Endodermal cell (in vitro differentiated cells): Measurements from ENCODE around the gene MYO15B. TPM values are rescaled to one million over a fixed set of nuclear protein-coding genes. Genes with fewer than 3 reads are reported as not detected.
A peak's percentile ranks its signal among the peaks of the same experiment; 100 is the strongest.

Experiments used
- DNase-seq: peaks from one replicate; pipeline ENCODE4 v3.0.0-alpha.2; 2017
- H3K27ac ChIP-seq: 2 replicates; pipeline ENCODE4 v1.5.1; 2013; ENCODE audit warnings: mild to moderate bottlenecking, low read depth, low read length, moderate library complexity
- H3K27me3 ChIP-seq: 2 replicates; pipeline ENCODE4 v1.6.1; 2013; ENCODE audit warnings: mild to moderate bottlenecking, low read length, moderate library complexity; ENCODE audit not compliant: insufficient read depth, control insufficient read depth, poor library complexity, severe bottlenecking
- H3K36me3 ChIP-seq: 2 replicates; pipeline ENCODE4 v1.7.0; 2013; ENCODE audit warnings: mild to moderate bottlenecking, low read length, moderate library complexity; ENCODE audit not compliant: control insufficient read depth, insufficient read depth
- H3K4me1 ChIP-seq: one replicate; pipeline ENCODE4 v1.7.0; 2013; ENCODE audit warnings: low read length; ENCODE audit not compliant: control insufficient read depth, insufficient read depth
- H3K4me3 ChIP-seq: 2 replicates; pipeline ENCODE4 v1.5.1; 2013; ENCODE audit warnings: mild to moderate bottlenecking, low read length, moderate library complexity
- H3K9ac ChIP-seq: 2 replicates; pipeline ENCODE4 v1.6.1; 2013; ENCODE audit warnings: mild to moderate bottlenecking, low read length, moderate library complexity; ENCODE audit not compliant: poor library complexity, severe bottlenecking; ENCODE audit errors: extremely low read depth
- H3K9me3 ChIP-seq: 2 replicates; pipeline ENCODE4 v1.6.1; 2013; ENCODE audit warnings: mild to moderate bottlenecking, low read length, moderate library complexity; ENCODE audit not compliant: control insufficient read depth
- H3K27ac Mint-ChIP-seq: 2 replicates; pipeline ENCODE4 v1.8.0; 2020; ENCODE audit warnings: mixed read lengths
- H3K27me3 Mint-ChIP-seq: 2 replicates; pipeline ENCODE4 v1.8.0; 2021; ENCODE audit warnings: mild to moderate bottlenecking, mixed read lengths; ENCODE audit not compliant: insufficient read depth
- H3K36me3 Mint-ChIP-seq: 2 replicates; pipeline ENCODE4 v1.8.0; 2020; ENCODE audit warnings: low read depth, mixed read lengths
- H3K4me1 Mint-ChIP-seq: 2 replicates; pipeline ENCODE4 v1.8.0; 2020; ENCODE audit warnings: mixed read lengths
- H3K4me3 Mint-ChIP-seq: 2 replicates; pipeline ENCODE4 v1.8.0; 2020; ENCODE audit warnings: mild to moderate bottlenecking, moderate library complexity, mixed read lengths
- H3K9me3 Mint-ChIP-seq: 2 replicates; pipeline ENCODE4 v1.8.0; 2020; ENCODE audit warnings: mild to moderate bottlenecking, mixed read lengths
- WGBS, 2 experiments: methylation state at CpG; one replicate each; pipeline versions ENCODE4 v1.1.5 to v1.1.7; 2013; ENCODE audit warnings: missing lambda C conversion rate in 2 of 2, mixed read lengths in 1 of 2; ENCODE audit not compliant: insufficient coverage in 1 of 2, insufficient read length in 1 of 2; 5-methylcytosine and 5-hydroxymethylcytosine counted together
- total RNA-seq, 2 donors: library from RNA; stranded (reverse); fragmentation: NEBNext Ultra II Directional in 1 of 2; extraction: Animal tissue kit (Norgen Biotek cat#: 25700) in 1 of 2; gene quantifications; 2 replicates in 1 of 2; 3 replicates in 1 of 2; pipeline ENCODE4 v1.2.1, GENCODE V29; 2021
- TF ChIP-seq, protein P1 (sequence below): fragments of 200-600 bp; sonication (generic); conservative IDR thresholded peaks from 2 replicates; pipeline ENCODE4 v1.5.0; 2021; ENCODE audit warnings: antibody characterized with exemption, mild to moderate bottlenecking

The MYO15B gene
- total RNA-seq, 2 donors from 2014 or later: 89.0 to 123 TPM

DNA sequence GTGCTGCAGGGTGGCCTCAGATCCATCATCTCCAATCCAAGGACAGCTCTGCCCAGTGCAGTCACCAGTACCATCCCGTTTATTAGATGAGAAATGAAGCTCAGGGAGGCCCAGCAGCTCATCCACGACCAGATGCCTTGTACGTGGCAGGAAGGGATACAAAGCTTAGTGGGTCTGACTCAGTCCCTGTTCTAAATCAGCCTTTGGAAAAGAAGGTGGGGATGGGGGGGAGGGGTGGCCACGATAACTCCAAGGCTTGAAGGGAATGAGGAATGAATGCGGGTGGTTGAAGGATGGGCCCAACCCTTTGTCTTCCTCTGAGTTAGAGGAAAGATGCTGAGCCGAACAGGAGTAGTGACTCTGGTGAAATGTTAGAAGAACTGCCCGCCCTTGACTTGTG is 36.3 kb upstream of the MYO15B start:
- Histone ChIP-seq H3K27me3 (no peaks in the 10 kb centered on the region), H3K9ac (no peak overlapping the region), H3K36me3 (peaks cover 3% of the 10 kb centered on the region), H3K4me1 (peaks cover 12% of the 10 kb centered on the region), H3K9me3 (no peaks in the 10 kb centered on the region), H3K27ac (no peak overlapping the region), H3K4me3 (no peak overlapping the region)
- H3K4me1 Mint-ChIP-seq: peaks cover 31% of the 10 kb centered on the region
- 75 to 81% methylated on average over 4 to 7 of the region's 7 CpGs for WGBS, 2 experiments
- H3K9me3 Mint-ChIP-seq: no peaks in the 10 kb centered on the region
- H3K36me3 Mint-ChIP-seq: peaks cover 21% of the 10 kb centered on the region
- H3K27ac Mint-ChIP-seq: peak overlapping the region; percentile 90
- H3K4me3 Mint-ChIP-seq: no peak overlapping the region
- no peak for DNase-seq
- TF ChIP-seq, protein P1, sequence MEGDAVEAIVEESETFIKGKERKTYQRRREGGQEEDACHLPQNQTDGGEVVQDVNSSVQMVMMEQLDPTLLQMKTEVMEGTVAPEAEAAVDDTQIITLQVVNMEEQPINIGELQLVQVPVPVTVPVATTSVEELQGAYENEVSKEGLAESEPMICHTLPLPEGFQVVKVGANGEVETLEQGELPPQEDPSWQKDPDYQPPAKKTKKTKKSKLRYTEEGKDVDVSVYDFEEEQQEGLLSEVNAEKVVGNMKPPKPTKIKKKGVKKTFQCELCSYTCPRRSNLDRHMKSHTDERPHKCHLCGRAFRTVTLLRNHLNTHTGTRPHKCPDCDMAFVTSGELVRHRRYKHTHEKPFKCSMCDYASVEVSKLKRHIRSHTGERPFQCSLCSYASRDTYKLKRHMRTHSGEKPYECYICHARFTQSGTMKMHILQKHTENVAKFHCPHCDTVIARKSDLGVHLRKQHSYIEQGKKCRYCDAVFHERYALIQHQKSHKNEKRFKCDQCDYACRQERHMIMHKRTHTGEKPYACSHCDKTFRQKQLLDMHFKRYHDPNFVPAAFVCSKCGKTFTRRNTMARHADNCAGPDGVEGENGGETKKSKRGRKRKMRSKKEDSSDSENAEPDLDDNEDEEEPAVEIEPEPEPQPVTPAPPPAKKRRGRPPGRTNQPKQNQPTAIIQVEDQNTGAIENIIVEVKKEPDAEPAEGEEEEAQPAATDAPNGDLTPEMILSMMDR: no peak
- H3K27me3 Mint-ChIP-seq: no peaks in the 10 kb centered on the region

DNA sequence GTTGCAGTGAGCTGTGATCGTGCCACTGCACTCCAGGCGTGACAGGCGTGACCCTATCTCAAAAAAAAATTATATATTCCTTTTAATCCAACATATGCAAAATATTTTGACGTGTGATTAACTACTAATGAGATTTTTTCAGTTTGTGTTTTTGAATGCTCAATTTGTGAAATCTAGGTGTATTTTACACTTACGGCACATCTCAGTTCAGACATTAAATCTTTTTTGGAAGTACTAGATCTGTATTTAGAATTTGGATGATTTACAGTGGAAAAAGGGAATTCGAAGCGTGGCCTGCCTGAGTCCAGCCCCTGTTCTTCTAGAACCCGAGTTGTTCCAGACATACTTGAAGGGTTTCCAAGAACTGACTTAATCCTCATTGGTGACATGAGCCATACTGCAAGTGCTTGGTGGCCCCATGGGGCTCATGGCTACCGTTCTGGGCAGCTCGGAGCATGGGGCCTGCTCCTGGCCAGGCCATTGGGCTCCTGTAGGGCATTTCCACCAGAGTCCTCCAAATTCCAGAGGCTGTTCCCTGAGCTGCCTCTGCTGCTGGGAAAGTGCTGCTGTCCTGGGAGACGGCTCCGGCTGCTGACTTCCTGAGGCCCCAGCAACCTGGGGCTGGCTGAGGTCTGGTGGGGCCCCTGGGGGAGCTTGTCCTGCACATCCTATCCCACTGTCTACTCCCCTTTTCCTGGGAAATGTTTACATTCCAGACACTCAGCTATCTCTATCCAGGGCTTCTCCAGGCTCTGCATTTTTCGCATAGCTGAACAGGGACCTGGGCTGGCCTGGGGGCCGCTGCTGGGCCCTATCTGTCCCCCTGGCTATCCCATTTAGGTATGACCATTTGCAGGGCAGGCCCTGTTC is 34.9 kb upstream of the MYO15B start:
- no peaks in the 10 kb centered on the region for H3K27me3 Mint-ChIP-seq
- H3K4me1 Mint-ChIP-seq: peaks cover 34% of the 10 kb centered on the region
- H3K27ac ChIP-seq: peak overlapping the region; percentile 88
- H3K4me1 ChIP-seq: peaks cover 18% of the 10 kb centered on the region
- H3K4me3 Mint-ChIP-seq: peak overlapping the region; percentile 22
- peak overlapping the region; percentile 53 for H3K4me3 ChIP-seq
- peaks cover 14% of the 10 kb centered on the region for H3K36me3 Mint-ChIP-seq
- TF ChIP-seq, protein P1: peak; percentile 25
- DNase-seq: peak; percentile 76
- H3K9me3 Mint-ChIP-seq: no peaks in the 10 kb centered on the region
- H3K27me3 ChIP-seq: no peaks in the 10 kb centered on the region
- H3K27ac Mint-ChIP-seq: peak overlapping the region; percentile 95
- no peaks in the 10 kb centered on the region for H3K36me3 ChIP-seq
- peak overlapping the region; percentile 80 for H3K9ac ChIP-seq
- WGBS, 2 experiments: 86 to 90% methylated on average over 9 to 14 of the region's 14 CpGs
- H3K9me3 ChIP-seq: no peaks in the 10 kb centered on the region

DNA sequence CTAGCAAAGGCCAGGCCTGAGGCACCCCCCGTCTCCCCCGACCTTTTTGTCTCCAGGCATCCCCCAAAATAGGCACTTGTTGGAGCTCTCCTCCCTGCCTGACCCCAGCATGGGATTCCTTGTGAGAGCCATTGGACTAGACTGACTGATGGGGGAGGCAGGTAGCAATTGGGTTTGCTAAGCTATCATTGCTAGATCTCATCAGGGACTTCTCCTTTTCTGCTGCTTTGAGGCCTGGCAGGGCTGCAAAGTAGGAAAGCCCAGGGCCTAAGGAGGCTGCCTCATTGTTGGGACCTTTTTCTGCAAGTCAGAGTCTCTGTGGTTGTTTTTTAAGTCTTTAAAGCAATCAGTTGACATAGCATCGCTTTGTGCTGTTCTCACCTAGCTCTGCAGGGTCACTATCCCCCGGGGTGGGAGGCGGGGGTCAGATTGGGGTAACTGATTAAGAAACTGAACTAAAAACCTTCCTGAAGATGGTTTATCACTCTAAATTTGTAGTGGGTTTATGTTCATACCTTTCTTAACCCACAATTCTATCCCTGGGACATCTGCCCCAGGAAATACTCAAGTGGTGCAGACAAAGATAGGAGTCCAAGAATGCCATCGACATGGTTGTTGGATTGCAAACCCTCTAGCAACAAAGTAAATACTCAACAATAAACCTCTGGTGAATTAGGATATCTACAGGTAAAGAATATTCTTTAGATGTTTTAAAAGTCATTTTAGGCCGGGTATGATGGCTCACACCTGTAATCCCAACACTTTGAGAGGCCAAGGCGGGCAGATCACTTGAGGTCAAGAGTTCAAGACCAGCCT is 34.1 kb upstream of the MYO15B start:
- H3K9ac ChIP-seq: peak overlapping the region; percentile 80
- H3K4me1 Mint-ChIP-seq: peaks cover 34% of the 10 kb centered on the region
- no peaks in the 10 kb centered on the region for H3K27me3 Mint-ChIP-seq
- no peak for DNase-seq
- H3K27ac ChIP-seq: peak overlapping the region; percentile 88
- peak overlapping the region; percentile 53 for H3K4me3 ChIP-seq
- peak overlapping the region; percentile 95 for H3K27ac Mint-ChIP-seq
- WGBS, 2 experiments: 81 to 84% methylated on average over 4 to 8 of the region's 8 CpGs
- H3K36me3 Mint-ChIP-seq: peaks cover 11% of the 10 kb centered on the region
- H3K4me3 Mint-ChIP-seq: peak overlapping the region; percentile 22
- TF ChIP-seq, protein P1: no peak
- peaks cover 21% of the 10 kb centered on the region for H3K4me1 ChIP-seq
- H3K36me3 ChIP-seq: no peaks in the 10 kb centered on the region
- H3K9me3 ChIP-seq: no peaks in the 10 kb centered on the region
- H3K27me3 ChIP-seq: no peaks in the 10 kb centered on the region
- no peaks in the 10 kb centered on the region for H3K9me3 Mint-ChIP-seq
